Bone marrow (tissue), 2 donors: ENCODE measurements around the gene CDK14.
"Not testable (repeated sequence)": the region's sequence is repeated elsewhere in the genome, so short reads cannot be mapped to it uniquely, and the experiment has no call there.

Source experiments
- DNase-seq, 2 donors: peaks; one replicate each; lab custom pipeline; 2025; lab: John Stamatoyannopoulos, UW

Gene CDK14

GRCh38 chr7:90631502-90631901, 35.4 kb downstream of the CDK14 start:
- no peak for DNase-seq

- not testable (repeated sequence) for DNase-seq
Observed at GRCh38 chr7:90639683-90640082, 43.6 kb downstream of the CDK14 start.

GRCh38 chr7:90642978-90643377, 46.9 kb downstream of the CDK14 start:
- DNase-seq = no peak

- no peak for DNase-seq
Observed at GRCh38 chr7:90645784-90646183, 49.7 kb downstream of the CDK14 start.

GRCh38 chr7:90648107-90648506, 52.0 kb downstream of the CDK14 start:
- DNase-seq = no peak

- no peak for DNase-seq
Observed at GRCh38 chr7:90648834-90649233, 52.7 kb downstream of the CDK14 start.

- no peak for DNase-seq
Observed at GRCh38 chr7:90654718-90655427, 58.8 kb downstream of the CDK14 start.

- DNase-seq = no peak
Observed at GRCh38 chr7:90655566-90655965, 59.4 kb downstream of the CDK14 start.

- DNase-seq = no peak
Observed at GRCh38 chr7:90657481-90657880, 61.4 kb downstream of the CDK14 start.

- DNase-seq = no peak
Observed at GRCh38 chr7:90660100-90660499, 64.0 kb downstream of the CDK14 start.

- no peak for DNase-seq
Observed at GRCh38 chr7:90660819-90661218, 64.7 kb downstream of the CDK14 start.

- no peak for DNase-seq
Observed at GRCh38 chr7:90661290-90662151, 65.4 kb downstream of the CDK14 start.

- no peak for DNase-seq
Observed at GRCh38 chr7:90663176-90663575, 67.1 kb downstream of the CDK14 start.

- DNase-seq = no peak
Observed at GRCh38 chr7:90666186-90666585, 70.1 kb downstream of the CDK14 start.

- no peak for DNase-seq
Observed at GRCh38 chr7:90668992-90669391, 72.9 kb downstream of the CDK14 start.

- no peak for DNase-seq
Observed at GRCh38 chr7:90669492-90669891, 73.4 kb downstream of the CDK14 start.

- DNase-seq = no peak
Observed at GRCh38 chr7:90671571-90671970, 75.5 kb downstream of the CDK14 start.

GRCh38 chr7:90672210-90672609, 76.1 kb downstream of the CDK14 start:
- DNase-seq = no peak

- DNase-seq = no peak
Observed at GRCh38 chr7:90674625-90675024, 78.5 kb downstream of the CDK14 start.

- no peak for DNase-seq
Observed at GRCh38 chr7:90675982-90676381, 79.9 kb downstream of the CDK14 start.

GRCh38 chr7:90677486-90678404, 81.6 kb downstream of the CDK14 start:
- no peak for DNase-seq

- no peak for DNase-seq
Observed at GRCh38 chr7:90678986-90679385, 82.9 kb downstream of the CDK14 start.
